H1 (cell line): ENCODE results near the gene TMEM135. TPM values are rescaled to one million over a fixed set of nuclear protein-coding genes. Genes with fewer than 3 reads are reported as not detected.
A peak's percentile ranks its signal among the peaks of the same experiment; 100 is the strongest.

Source experiments
- CTCF ChIA-PET: fragments of 300-600 bp; sonication (Branson Sonifier 250); formaldehyde crosslinking; loops from one replicate; lab custom pipeline; 2021; ENCODE audit not compliant: partially characterized antibody; lab: Charles Lee
- POLR2A ChIA-PET: fragments of 300-600 bp; sonication (Branson Sonifier 250); formaldehyde crosslinking; loops from one replicate; lab custom pipeline; 2021; ENCODE audit warnings: inconsistent platforms; ENCODE audit not compliant: partially characterized antibody; lab: Charles Lee
- DNase-seq, 2 experiments: peaks; one replicate each; pipeline versions ENCODE4 v3.0.0 to v3.0.0-alpha.2; 2010 to 2022; ENCODE audit warnings: low spot score in 2 of 2, low read depth in 1 of 2, mixed read lengths in 1 of 2
- FAIRE-seq: peaks from 2 replicates; lab custom pipeline; 2011; peaks lifted over from hg19 to GRCh38; lab: Jason Lieb, UNC
- H2AFZ ChIP-seq: 2 replicates; pipeline ENCODE4 v1.8.1; 2012; ENCODE audit warnings: low read length, inconsistent platforms
- H2AK5ac ChIP-seq: 2 replicates; pipeline ENCODE4 v1.6.1; 2013; ENCODE audit warnings: low read depth, low read length
- H2BK120ac ChIP-seq: replicated peaks from 2 replicates; pipeline ENCODE3; 2013; ENCODE audit warnings: low read depth, low read length, inconsistent platforms
- H2BK12ac ChIP-seq: 2 replicates; pipeline ENCODE4 v1.6.1; 2013; ENCODE audit warnings: low read depth, low read length
- H2BK15ac ChIP-seq: 2 replicates; pipeline ENCODE4 v1.6.1; 2013; ENCODE audit warnings: low read length
- H2BK20ac ChIP-seq: 2 replicates; pipeline ENCODE4 v1.6.1; 2013; ENCODE audit warnings: low read length
- H2BK5ac ChIP-seq: 2 replicates; pipeline ENCODE4 v1.6.1; 2013; ENCODE audit warnings: low read depth, low read length
- H3K14ac ChIP-seq: 2 replicates; pipeline ENCODE4 v1.6.1; 2013; ENCODE audit warnings: inconsistent platforms; ENCODE audit not compliant: insufficient read length
- H3K18ac ChIP-seq: 2 replicates; pipeline ENCODE4 v1.6.1; 2013; ENCODE audit warnings: low read length; ENCODE audit errors: extremely low read depth
- H3K23ac ChIP-seq: 2 replicates; pipeline ENCODE4 v1.6.1; 2013; ENCODE audit warnings: inconsistent platforms; ENCODE audit not compliant: insufficient read length
- H3K23me2 ChIP-seq: 2 replicates; pipeline ENCODE4 v1.6.1; 2013; ENCODE audit warnings: low read depth, low read length
- H3K27ac ChIP-seq: 2 replicates; pipeline ENCODE4 v1.6.1; 2011; ENCODE audit warnings: low read depth, low read length, inconsistent platforms
- H3K27me3 ChIP-seq, 4 experiments: replicated peaks in 1 of 4; 1 replicate in 1 of 4; 2 replicates in 3 of 4; pipeline versions ENCODE4 v1.6.1 to v1.8.1; 2011 to 2013; ENCODE audit warnings: low read length in 3 of 4, mild to moderate bottlenecking in 3 of 4, inconsistent platforms in 2 of 4, mixed read lengths in 2 of 4, moderate library complexity in 1 of 4; ENCODE audit not compliant: control insufficient read depth in 3 of 4, insufficient read depth in 3 of 4; ENCODE audit errors: extremely low read depth in 1 of 4
- H3K36me3 ChIP-seq, 4 experiments: 2 replicates each; pipeline versions ENCODE4 v1.6.1 to v1.8.1; 2011 to 2013; ENCODE audit warnings: mild to moderate bottlenecking in 4 of 4, low read length in 3 of 4, moderate library complexity in 2 of 4, control low read depth in 1 of 4, inconsistent platforms in 1 of 4; ENCODE audit not compliant: insufficient read depth in 4 of 4, control insufficient read depth in 2 of 4
- H3K4ac ChIP-seq: replicated peaks from 2 replicates; pipeline ENCODE3; 2013; ENCODE audit warnings: low read length, low read depth, mixed read lengths, inconsistent platforms; ENCODE audit not compliant: insufficient read length
- H3K4me1 ChIP-seq, 4 experiments: replicated peaks in 1 of 4; 1 replicate in 1 of 4; 2 replicates in 3 of 4; pipeline versions ENCODE4 v1.6.1 to v1.8.1; 2011 to 2013; ENCODE audit warnings: low read length in 3 of 4, inconsistent platforms in 2 of 4, mixed read lengths in 1 of 4; ENCODE audit not compliant: insufficient read depth in 4 of 4, control insufficient read depth in 3 of 4
- H3K4me2 ChIP-seq, 2 experiments: 2 replicates each; pipeline versions ENCODE4 v1.6.1 to v1.8.1; 2011 to 2013; ENCODE audit warnings: low read depth in 2 of 2, low read length in 2 of 2, control low read depth in 1 of 2, inconsistent platforms in 1 of 2, mild to moderate bottlenecking in 1 of 2; ENCODE audit not compliant: insufficient read depth in 1 of 2
- H3K4me3 ChIP-seq, 4 experiments: fragments of 200-600, 300-600 bp in 1 of 4; sonication (generic), shearing (Covaris generic), sonication (Bioruptor Twin) in 1 of 4; 2 replicates each; pipeline versions ENCODE4 v1.5.1 to v1.8.1; 2011 to 2016; ENCODE audit warnings: low read length in 4 of 4, low read depth in 3 of 4, control low read depth in 2 of 4, inconsistent platforms in 2 of 4, mild to moderate bottlenecking in 2 of 4, mixed read lengths in 1 of 4, moderate library complexity in 1 of 4; ENCODE audit not compliant: insufficient read depth in 2 of 4; ENCODE audit errors: extremely low read depth in 1 of 4
- H3K56ac ChIP-seq: replicated peaks from 2 replicates; pipeline ENCODE3; 2013; ENCODE audit warnings: low read depth, mild to moderate bottlenecking, mixed read lengths, low read length, inconsistent platforms; ENCODE audit not compliant: insufficient read length
- H3K79me1 ChIP-seq: 2 replicates; pipeline ENCODE4 v1.6.1; 2013; ENCODE audit warnings: low read depth, low read length, control low read depth
- H3K79me2 ChIP-seq, 2 experiments: 2 replicates each; pipeline versions ENCODE4 v1.6.1 to v1.8.1; 2012 to 2013; ENCODE audit warnings: low read length in 2 of 2, mild to moderate bottlenecking in 2 of 2, inconsistent platforms in 1 of 2; ENCODE audit not compliant: insufficient read depth in 2 of 2, control insufficient read depth in 1 of 2
- H3K9ac ChIP-seq, 4 experiments: replicated peaks in 1 of 4; 1 replicate in 1 of 4; 2 replicates in 3 of 4; pipeline versions ENCODE4 v1.6.1 to v1.8.1; 2011 to 2013; ENCODE audit warnings: low read depth in 3 of 4, low read length in 3 of 4, control low read depth in 2 of 4, mild to moderate bottlenecking in 2 of 4, moderate library complexity in 2 of 4, inconsistent platforms in 1 of 4; ENCODE audit errors: extremely low read depth in 1 of 4
- H3K9me3 ChIP-seq, 2 experiments: 2 replicates each; pipeline versions ENCODE4 v1.6.1 to v1.8.1; 2012 to 2013; ENCODE audit warnings: mild to moderate bottlenecking in 2 of 2, moderate library complexity in 2 of 2, control low read depth in 1 of 2, inconsistent platforms in 1 of 2, low read depth in 1 of 2, low read length in 1 of 2, mixed read lengths in 1 of 2; ENCODE audit not compliant: insufficient read depth in 2 of 2
- H4K20me1 ChIP-seq, 2 experiments: replicated peaks in 1 of 2; 2 replicates each; pipeline versions ENCODE3 to v1.8.1; 2011 to 2013; ENCODE audit warnings: inconsistent platforms in 2 of 2, low read length in 2 of 2, mild to moderate bottlenecking in 1 of 2; ENCODE audit not compliant: insufficient read depth in 2 of 2, control insufficient read depth in 1 of 2
- H4K5ac ChIP-seq: 2 replicates; pipeline ENCODE4 v1.6.1; 2013; ENCODE audit warnings: low read length, low read depth, mixed read lengths, inconsistent platforms; ENCODE audit not compliant: insufficient read length
- H4K8ac ChIP-seq: 2 replicates; pipeline ENCODE4 v1.8.0; 2013; ENCODE audit warnings: mild to moderate bottlenecking, moderate library complexity, low read length, inconsistent platforms; ENCODE audit not compliant: insufficient read depth; ENCODE audit errors: extremely low read depth
- H4K91ac ChIP-seq: replicated peaks from 2 replicates; pipeline ENCODE3; 2013; ENCODE audit warnings: low read length, mixed read lengths, inconsistent platforms; ENCODE audit not compliant: insufficient read length
- KDM1A ChIP-seq: fragments of 200-600, 300-600 bp; sonication (generic); IDR thresholded peaks from 2 replicates; pipeline ENCODE4 v1.7.1; 2016; ENCODE audit warnings: mild to moderate bottlenecking, low read length, borderline replicate concordance
- TAF7 ChIP-seq: optimal IDR thresholded peaks from 2 replicates; pipeline ENCODE3; 2011; ENCODE audit warnings: low read depth, mild to moderate bottlenecking, inconsistent platforms, low read length, moderate library complexity, borderline replicate concordance
- TEAD4 ChIP-seq: IDR thresholded peaks from 2 replicates; pipeline ENCODE4 v1.6.1; 2012; ENCODE audit warnings: low read depth, low read length, inconsistent platforms, mixed read lengths
- WGBS, 2 experiments: shearing (Covaris generic) in 1 of 2; methylation state at CpG; one replicate each; pipeline versions ENCODE4 v1.1.6 to v1.1.7; 2013 to 2015; ENCODE audit warnings: low lambda C conversion rate in 2 of 2, mixed read lengths in 2 of 2, inconsistent platforms in 1 of 2, low coverage in 1 of 2, missing lambda C conversion rate in 1 of 2; ENCODE audit not compliant: insufficient replicate concordance in 2 of 2, insufficient coverage in 1 of 2, insufficient read length in 1 of 2; ENCODE audit errors: extremely low coverage in 1 of 2, missing lambda C conversion rate in 1 of 2; 5-methylcytosine and 5-hydroxymethylcytosine counted together
- polyA plus RNA-seq, 7 experiments: library from polyadenylated mRNA; depleted of rRNA in 3 of 7; stranded (reverse) in 5 of 7; unstranded in 2 of 7; fragments of >200 nt in 5 of 7; fragments of 200-250 nt in 2 of 7; gene quantifications; 1 replicate in 5 of 7; 2 replicates in 1 of 7; 4 replicates in 1 of 7; pipeline versions ENCODE4 v1.2.1 to v1.2.3, GENCODE V29; 2011 to 2013; ENCODE audit warnings: missing spikeins in 2 of 7, mixed read lengths in 2 of 7
- total RNA-seq: library from RNA; stranded (reverse); fragmentation: NEBNext Ultra II Directional; extraction: Animal tissue kit (Norgen Biotek cat#: 25700); gene quantifications from 2 replicates; pipeline ENCODE4 v1.2.1, GENCODE V29; 2021
- TF ChIP-seq, protein P1 (sequence below): IDR thresholded peaks from 2 replicates; pipeline ENCODE4 v1.6.1; 2012; ENCODE audit warnings: low read length, inconsistent platforms
- TF ChIP-seq, protein P2 (sequence below), 3 experiments: IDR thresholded peaks; 1 replicate in 2 of 3; 2 replicates in 1 of 3; pipeline versions ENCODE4 v1.5.1 to v1.6.1; 2011; ENCODE audit warnings: low read length in 3 of 3, mild to moderate bottlenecking in 3 of 3, inconsistent platforms in 2 of 3, low read depth in 1 of 3, moderate library complexity in 1 of 3; ENCODE audit not compliant: insufficient read depth in 1 of 3; ENCODE audit errors: control extremely low read depth in 1 of 3

The TMEM135 gene
- total and polyA plus RNA-seq, 2 of the 8 experiments (the other 6 are each of a cell fraction or from before 2014, with no cell fraction given): 9.3 to 31.3 TPM

DNA sequence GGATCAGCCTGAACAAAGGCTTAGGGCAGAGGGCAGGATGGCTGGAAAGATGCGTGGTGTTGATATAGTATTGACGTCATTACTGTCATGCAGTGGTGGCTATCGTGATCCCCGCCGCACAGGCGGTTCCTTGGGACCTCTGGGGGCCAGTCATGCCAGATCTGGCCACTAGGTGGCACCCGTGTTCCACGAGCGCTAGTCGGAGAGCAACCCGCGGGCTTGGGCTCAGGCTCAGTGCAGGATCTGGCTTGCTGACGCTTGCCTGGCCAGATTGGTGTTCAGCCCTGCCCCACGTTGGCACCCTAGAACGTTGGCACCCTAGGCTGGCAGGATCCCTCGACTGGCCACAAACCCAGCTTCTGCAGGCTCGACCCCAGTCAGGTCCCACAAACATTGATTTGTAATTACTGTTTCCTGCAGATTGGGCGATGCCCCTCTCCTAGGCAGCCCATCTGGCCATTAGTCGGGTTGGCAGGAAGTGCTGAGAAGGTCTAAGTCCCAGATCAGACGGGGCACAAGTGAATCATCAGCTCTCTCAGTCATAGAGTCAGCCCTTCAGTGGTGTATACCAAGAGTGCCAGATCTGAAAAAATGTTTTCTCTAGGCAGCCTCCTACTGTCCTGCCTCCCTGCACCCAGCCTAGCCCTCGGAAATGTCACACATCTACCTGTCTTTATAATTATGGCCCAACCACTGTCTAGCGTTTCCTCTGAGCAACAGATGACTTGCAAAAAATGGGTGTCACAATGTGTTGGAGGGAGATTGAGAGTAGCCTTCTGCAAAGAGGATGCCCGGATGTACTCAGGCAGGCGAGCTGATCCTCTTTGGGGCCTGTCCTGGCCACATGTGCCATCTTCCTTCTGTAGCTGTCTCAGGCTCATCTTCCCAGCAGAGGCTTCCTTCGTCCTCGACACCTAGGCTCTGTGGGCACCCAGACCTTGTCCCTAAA, 315.3 kb downstream of the TMEM135 start:
- H2AFZ ChIP-seq: 0 out of 2 replicates have a peak overlapping the region, but pooled peaks have one; percentile 56
- H3K9ac ChIP-seq: no peak overlapping the region
- no peaks in the 10 kb centered on the region for H3K27me3 ChIP-seq
- no peak overlapping the region for H2AK5ac ChIP-seq
- H4K5ac ChIP-seq: no peak overlapping the region
- FAIRE-seq: no peak
- no peak overlapping the region; the same call in 1 of the 2 replicates for H2BK12ac ChIP-seq
- no peak overlapping the region for H3K4ac ChIP-seq
- ChIA-PET POLR2A (no interaction called here), CTCF (interaction anchor here (0.7 to 6.0 kb wide), 32 partner anchors 9 to 743 kb away, joined by 3 to 192 read pairs (median 4); no protein-coding TSS in a partner anchor)
- H2BK20ac ChIP-seq: no peak overlapping the region
- H3K56ac ChIP-seq: no peak overlapping the region
- no peaks in the 10 kb centered on the region for H3K9me3 ChIP-seq
- no peaks in the 10 kb centered on the region for H3K79me2 ChIP-seq
- DNase-seq: peak; percentile 61 to 99
- no peak overlapping the region for H3K18ac ChIP-seq
- H3K79me1 ChIP-seq: no peaks in the 10 kb centered on the region
- no peak overlapping the region for H2BK5ac ChIP-seq
- H3K23me2 ChIP-seq: no peaks in the 10 kb centered on the region
- no peak overlapping the region for H4K8ac ChIP-seq
- no peaks in the 10 kb centered on the region for H4K20me1 ChIP-seq
- no peak overlapping the region for H3K4me3 ChIP-seq
- H3K4me1 ChIP-seq: no peaks in the 10 kb centered on the region
- no peaks in the 10 kb centered on the region for H3K36me3 ChIP-seq
- WGBS, 2 experiments: 41% methylated on average over 26 of the region's 26 CpGs; no CpG with 5 or more reads in 1 of the 2 experiments
- no peak overlapping the region for H2BK120ac ChIP-seq
- no peak overlapping the region for H3K23ac ChIP-seq
- H2BK15ac ChIP-seq: no peak overlapping the region
- no peak overlapping the region for H3K27ac ChIP-seq
- peak overlapping the region in 1 of 2 experiments; percentile 8; a peak in 1 of 4 replicates for H3K4me2 ChIP-seq
- no peak overlapping the region for H3K14ac ChIP-seq
- no peak overlapping the region for H4K91ac ChIP-seq
- TF ChIP-seq, protein P1, sequence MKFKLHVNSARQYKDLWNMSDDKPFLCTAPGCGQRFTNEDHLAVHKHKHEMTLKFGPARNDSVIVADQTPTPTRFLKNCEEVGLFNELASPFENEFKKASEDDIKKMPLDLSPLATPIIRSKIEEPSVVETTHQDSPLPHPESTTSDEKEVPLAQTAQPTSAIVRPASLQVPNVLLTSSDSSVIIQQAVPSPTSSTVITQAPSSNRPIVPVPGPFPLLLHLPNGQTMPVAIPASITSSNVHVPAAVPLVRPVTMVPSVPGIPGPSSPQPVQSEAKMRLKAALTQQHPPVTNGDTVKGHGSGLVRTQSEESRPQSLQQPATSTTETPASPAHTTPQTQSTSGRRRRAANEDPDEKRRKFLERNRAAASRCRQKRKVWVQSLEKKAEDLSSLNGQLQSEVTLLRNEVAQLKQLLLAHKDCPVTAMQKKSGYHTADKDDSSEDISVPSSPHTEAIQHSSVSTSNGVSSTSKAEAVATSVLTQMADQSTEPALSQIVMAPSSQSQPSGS: peak; percentile 81; the same call in 1 of the 2 replicates
- TF ChIP-seq TAF7 (no peak), KDM1A (no peak), TEAD4 (no peak)
- TF ChIP-seq, protein P2, sequence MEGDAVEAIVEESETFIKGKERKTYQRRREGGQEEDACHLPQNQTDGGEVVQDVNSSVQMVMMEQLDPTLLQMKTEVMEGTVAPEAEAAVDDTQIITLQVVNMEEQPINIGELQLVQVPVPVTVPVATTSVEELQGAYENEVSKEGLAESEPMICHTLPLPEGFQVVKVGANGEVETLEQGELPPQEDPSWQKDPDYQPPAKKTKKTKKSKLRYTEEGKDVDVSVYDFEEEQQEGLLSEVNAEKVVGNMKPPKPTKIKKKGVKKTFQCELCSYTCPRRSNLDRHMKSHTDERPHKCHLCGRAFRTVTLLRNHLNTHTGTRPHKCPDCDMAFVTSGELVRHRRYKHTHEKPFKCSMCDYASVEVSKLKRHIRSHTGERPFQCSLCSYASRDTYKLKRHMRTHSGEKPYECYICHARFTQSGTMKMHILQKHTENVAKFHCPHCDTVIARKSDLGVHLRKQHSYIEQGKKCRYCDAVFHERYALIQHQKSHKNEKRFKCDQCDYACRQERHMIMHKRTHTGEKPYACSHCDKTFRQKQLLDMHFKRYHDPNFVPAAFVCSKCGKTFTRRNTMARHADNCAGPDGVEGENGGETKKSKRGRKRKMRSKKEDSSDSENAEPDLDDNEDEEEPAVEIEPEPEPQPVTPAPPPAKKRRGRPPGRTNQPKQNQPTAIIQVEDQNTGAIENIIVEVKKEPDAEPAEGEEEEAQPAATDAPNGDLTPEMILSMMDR (IDR thresholded peaks at IDR 0.05; ENCODE audit: control extremely low read depth in 1 of 3, insufficient read depth in 1 of 3, low read depth in 1 of 3, low read length in 3 of 3): peak; percentile 86 to 98 (median 95)
